ENCODE data around the gene MRPL16.

GRCh38 chr11:59761993-59762392 lies 48.6 kb downstream of the MRPL16 start:
- TF ChIP-seq EZH2 (IDR thresholded peaks at IDR 0.05; ENCODE audit: borderline replicate concordance, insufficient read depth, low read length, poor library complexity, severe bottlenecking), result no peak
- TF ChIP-seq, protein P1, sequence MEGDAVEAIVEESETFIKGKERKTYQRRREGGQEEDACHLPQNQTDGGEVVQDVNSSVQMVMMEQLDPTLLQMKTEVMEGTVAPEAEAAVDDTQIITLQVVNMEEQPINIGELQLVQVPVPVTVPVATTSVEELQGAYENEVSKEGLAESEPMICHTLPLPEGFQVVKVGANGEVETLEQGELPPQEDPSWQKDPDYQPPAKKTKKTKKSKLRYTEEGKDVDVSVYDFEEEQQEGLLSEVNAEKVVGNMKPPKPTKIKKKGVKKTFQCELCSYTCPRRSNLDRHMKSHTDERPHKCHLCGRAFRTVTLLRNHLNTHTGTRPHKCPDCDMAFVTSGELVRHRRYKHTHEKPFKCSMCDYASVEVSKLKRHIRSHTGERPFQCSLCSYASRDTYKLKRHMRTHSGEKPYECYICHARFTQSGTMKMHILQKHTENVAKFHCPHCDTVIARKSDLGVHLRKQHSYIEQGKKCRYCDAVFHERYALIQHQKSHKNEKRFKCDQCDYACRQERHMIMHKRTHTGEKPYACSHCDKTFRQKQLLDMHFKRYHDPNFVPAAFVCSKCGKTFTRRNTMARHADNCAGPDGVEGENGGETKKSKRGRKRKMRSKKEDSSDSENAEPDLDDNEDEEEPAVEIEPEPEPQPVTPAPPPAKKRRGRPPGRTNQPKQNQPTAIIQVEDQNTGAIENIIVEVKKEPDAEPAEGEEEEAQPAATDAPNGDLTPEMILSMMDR (IDR thresholded peaks at IDR 0.05; ENCODE audit: poor library complexity, severe bottlenecking), result no peak
- TF ChIP-seq TAF1 (IDR thresholded peaks at IDR 0.05; ENCODE audit: low read depth), result no peak
- no peak for TF ChIP-seq REST (IDR thresholded peaks at IDR 0.05; ENCODE audit: borderline replicate concordance)
